Measurements from ENCODE around the gene GEN1. TPM values are rescaled to one million over a fixed set of nuclear protein-coding genes. Genes with fewer than 3 reads are reported as not detected.

Gene GEN1
- total RNA-seq, 1 experiment from 2014 or later = 36.5 TPM

DNA sequence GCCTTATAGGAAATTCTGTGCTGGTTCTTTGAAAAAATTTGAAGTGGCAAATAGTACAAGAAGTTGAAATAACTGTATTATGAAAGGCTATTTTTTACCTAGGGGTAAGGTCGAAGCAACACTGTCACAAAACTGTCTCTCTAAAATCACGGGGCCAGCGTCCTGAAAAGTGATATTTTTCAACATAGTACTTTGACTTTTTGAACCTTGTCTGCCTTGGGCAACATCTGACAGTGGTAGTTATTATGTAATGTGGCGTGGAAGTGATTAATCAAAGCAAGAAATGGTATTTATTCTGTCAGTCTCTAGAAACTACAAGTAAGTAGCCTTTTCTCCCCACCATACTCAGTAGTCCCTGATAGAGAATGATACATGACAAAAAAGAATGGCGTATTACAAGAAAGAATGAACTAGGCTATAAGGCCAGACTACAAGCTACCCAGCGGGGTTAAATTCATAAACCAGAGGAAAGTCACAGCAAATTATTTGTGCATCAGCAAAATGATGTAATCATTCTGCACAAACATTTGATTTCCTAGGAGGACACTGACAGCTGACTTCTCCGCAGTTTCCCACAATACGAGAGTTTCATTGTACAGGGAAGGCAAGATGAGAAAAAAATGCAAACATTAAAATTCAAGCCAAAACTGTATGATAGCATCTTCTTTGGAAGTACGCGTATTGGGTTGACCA lies 9.8 kb downstream of the GEN1 start:
- Histone ChIP-seq H3K36me3 (ENCODE audit: control insufficient read depth, insufficient read depth, low read length) (no peaks in the 10 kb centered on the region), H3K9me3 (no peaks in the 10 kb centered on the region; the same call in 1 of the 2 replicates), H3K27me3 (replicated peaks; ENCODE audit: control insufficient read depth, insufficient read depth, low read length) (no peaks in the 10 kb centered on the region), H3K4me1 (no peaks in the 10 kb centered on the region), H3K4me3 (ENCODE audit: low read depth, low read length) (no peak overlapping the region)
- Mint-ChIP-seq H3K27ac (ENCODE audit: unreplicated experiment) (no peak overlapping the region), H3K4me1 (ENCODE audit: low read depth, unreplicated experiment) (no peaks in the 10 kb centered on the region), H3K36me3 (ENCODE audit: insufficient read depth, unreplicated experiment) (peaks cover 47% of the 10 kb centered on the region), H3K9me3 (ENCODE audit: unreplicated experiment) (no peaks in the 10 kb centered on the region), H3K27me3 (ENCODE audit: insufficient read depth, unreplicated experiment) (no peaks in the 10 kb centered on the region), H3K4me3 (ENCODE audit: unreplicated experiment) (no peak overlapping the region)
- no peak for DNase-seq
- CTCF ChIA-PET = no interaction called here
- no peak for TF ChIP-seq CTCF (IDR thresholded peaks at IDR 0.05; ENCODE audit: insufficient read depth in 1 of 2, low read depth in 1 of 2, low read length in 1 of 2, severe bottlenecking in 1 of 2, unreplicated experiment in 1 of 2)
- BruUV-seq (replicated peaks) = no TSS peak
- POLR2A ChIA-PET = no interaction called here
- intact Hi-C loops (cut with micrococcal nuclease; ENCODE audit: unreplicated experiment) = no loop called here

DNA sequence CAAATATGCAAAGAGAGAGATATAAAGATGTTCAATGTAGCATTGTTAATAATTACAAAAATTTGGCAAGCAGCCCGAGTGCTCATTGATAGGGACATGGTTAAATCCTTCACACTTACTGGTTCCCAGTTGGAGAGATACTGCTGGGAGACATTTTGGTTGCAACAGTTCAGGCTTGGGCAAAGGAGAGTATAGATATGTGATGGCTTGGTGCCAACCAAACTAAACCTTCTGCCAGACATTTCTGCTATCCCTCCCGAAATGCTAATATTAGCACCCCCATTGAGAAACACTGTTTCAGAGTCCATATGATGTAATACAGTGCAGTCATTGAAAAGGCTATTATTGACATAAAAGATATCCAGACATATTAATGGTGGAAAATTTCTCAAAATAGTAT lies 11.5 kb downstream of the GEN1 start:
- Mint-ChIP-seq H3K4me3 (ENCODE audit: unreplicated experiment) (no peak overlapping the region), H3K27ac (ENCODE audit: unreplicated experiment) (no peak overlapping the region), H3K4me1 (ENCODE audit: low read depth, unreplicated experiment) (no peaks in the 10 kb centered on the region), H3K9me3 (ENCODE audit: unreplicated experiment) (no peaks in the 10 kb centered on the region), H3K36me3 (ENCODE audit: insufficient read depth, unreplicated experiment) (peaks cover 42% of the 10 kb centered on the region), H3K27me3 (ENCODE audit: insufficient read depth, unreplicated experiment) (no peaks in the 10 kb centered on the region)
- BruUV-seq (replicated peaks) = no TSS peak
- ChIA-PET CTCF (no interaction called here), POLR2A (no interaction called here)
- intact Hi-C loops (cut with micrococcal nuclease; ENCODE audit: unreplicated experiment) = no loop called here
- H3K36me3 ChIP-seq (ENCODE audit: control insufficient read depth, insufficient read depth, low read length) = no peaks in the 10 kb centered on the region
- H3K4me1 ChIP-seq = no peaks in the 10 kb centered on the region
- no peaks in the 10 kb centered on the region for H3K27me3 ChIP-seq (replicated peaks; ENCODE audit: control insufficient read depth, insufficient read depth, low read length)
- no peaks in the 10 kb centered on the region; the same call in 1 of the 2 replicates for H3K9me3 ChIP-seq
- no peak for DNase-seq
- H3K4me3 ChIP-seq (ENCODE audit: low read depth, low read length) = no peak overlapping the region
- TF ChIP-seq CTCF (IDR thresholded peaks at IDR 0.05; ENCODE audit: insufficient read depth in 1 of 2, low read depth in 1 of 2, low read length in 1 of 2, severe bottlenecking in 1 of 2, unreplicated experiment in 1 of 2) = no peak

DNA sequence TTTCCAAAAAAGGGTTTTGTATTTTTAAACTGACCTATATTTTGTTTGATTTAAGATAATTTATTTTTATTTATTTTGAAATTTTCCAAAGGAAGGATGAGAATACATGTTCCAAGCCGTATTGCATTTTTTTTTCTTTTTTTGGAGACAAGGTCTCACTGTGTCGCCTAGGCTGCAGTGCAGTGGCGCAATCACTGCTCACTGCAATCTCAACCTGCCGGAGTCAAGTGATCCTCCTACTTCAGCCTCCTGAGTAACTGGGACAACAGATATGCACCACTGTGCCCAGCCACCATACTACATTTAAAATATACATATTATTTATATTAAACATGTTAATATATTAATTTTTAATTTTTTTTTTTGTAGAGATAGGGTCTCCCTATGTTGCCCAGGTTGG lies 15.0 kb downstream of the GEN1 start:
- no peak for TF ChIP-seq CTCF (IDR thresholded peaks at IDR 0.05; ENCODE audit: insufficient read depth in 1 of 2, low read depth in 1 of 2, low read length in 1 of 2, severe bottlenecking in 1 of 2, unreplicated experiment in 1 of 2)
- Mint-ChIP-seq H3K9me3 (ENCODE audit: unreplicated experiment) (no peaks in the 10 kb centered on the region), H3K4me1 (ENCODE audit: low read depth, unreplicated experiment) (no peaks in the 10 kb centered on the region), H3K4me3 (ENCODE audit: unreplicated experiment) (no peak overlapping the region), H3K27ac (ENCODE audit: unreplicated experiment) (no peak overlapping the region), H3K36me3 (ENCODE audit: insufficient read depth, unreplicated experiment) (peaks cover 32% of the 10 kb centered on the region), H3K27me3 (ENCODE audit: insufficient read depth, unreplicated experiment) (no peaks in the 10 kb centered on the region)
- Histone ChIP-seq H3K27me3 (replicated peaks; ENCODE audit: control insufficient read depth, insufficient read depth, low read length) (no peaks in the 10 kb centered on the region), H3K4me1 (no peaks in the 10 kb centered on the region), H3K36me3 (ENCODE audit: control insufficient read depth, insufficient read depth, low read length) (no peaks in the 10 kb centered on the region), H3K9me3 (no peaks in the 10 kb centered on the region), H3K4me3 (ENCODE audit: low read depth, low read length) (no peak overlapping the region)
- intact Hi-C loops (cut with micrococcal nuclease; ENCODE audit: unreplicated experiment) = no loop called here
- no peak for DNase-seq
- ChIA-PET CTCF (no interaction called here), POLR2A (no interaction called here)
- BruUV-seq (replicated peaks) = no TSS peak
